SK-N-SH (cell line): ENCODE results near the gene SH3PXD2A. TPM values are rescaled to one million over a fixed set of nuclear protein-coding genes. Genes with fewer than 3 reads are reported as not detected.

Experiments
- CTCF ChIA-PET: fragments of 300-600, 350-600 bp; formaldehyde crosslinking; extraction: SDS; loops from one replicate; lab custom pipeline; 2021; lab: Yijun Ruan, JAX
- POLR2A ChIA-PET: fragments of 350-600 bp; sonication (Branson Sonifier 250); formaldehyde crosslinking; extraction: SDS; loops from one replicate; lab custom pipeline; 2020; ENCODE audit warnings: antibody characterized with exemption, inconsistent platforms; lab: Yijun Ruan, JAX
- DNase-seq: peaks from one replicate; pipeline ENCODE4 v3.0.0; 2012
- H2AFZ ChIP-seq: fragments of 200-600 bp; sonication (generic); 2 replicates; pipeline ENCODE4 v1.8.1; 2016; ENCODE audit warnings: antibody characterized with exemption, mild to moderate bottlenecking, low read depth
- H3F3A ChIP-seq: fragments of 200-600 bp; sonication (generic); replicated peaks from 2 replicates; pipeline ENCODE3; 2016; ENCODE audit warnings: antibody characterized with exemption, mild to moderate bottlenecking; ENCODE audit not compliant: insufficient read depth
- H3K27ac ChIP-seq, 2 experiments: fragments of 200-500 bp in 1 of 2; fragments of 200-600 bp in 1 of 2; sonication (Bioruptor generic) in 1 of 2; sonication (generic), shearing (Covaris generic) in 1 of 2; 2 replicates each; pipeline versions ENCODE4 v1.5.1 to v1.6.1; 2014 to 2016; ENCODE audit warnings: low read depth in 2 of 2, inconsistent platforms in 1 of 2, low read length in 1 of 2, mild to moderate bottlenecking in 1 of 2, mixed read lengths in 1 of 2
- H3K27me3 ChIP-seq: fragments of 200-600 bp; sonication (generic), shearing (Covaris generic); 2 replicates; pipeline ENCODE4 v1.6.1; 2016; ENCODE audit warnings: mixed run types; ENCODE audit not compliant: insufficient read depth
- H3K36me3 ChIP-seq, 2 experiments: fragments of 200-500 bp in 1 of 2; fragments of 200-600 bp in 1 of 2; sonication (Bioruptor generic) in 1 of 2; sonication (generic) in 1 of 2; replicated peaks in 1 of 2; 2 replicates each; pipeline versions ENCODE3 to v1.5.1; 2014 to 2016; ENCODE audit warnings: low read length in 1 of 2, mild to moderate bottlenecking in 1 of 2; ENCODE audit not compliant: insufficient read depth in 2 of 2, control insufficient read depth in 1 of 2
- H3K4me1 ChIP-seq, 2 experiments: fragments of 200-500 bp in 1 of 2; fragments of 200-600 bp in 1 of 2; sonication (Bioruptor generic) in 1 of 2; sonication (generic), shearing (Covaris generic) in 1 of 2; 2 replicates each; pipeline versions ENCODE4 v1.5.1 to v1.6.1; 2014 to 2016; ENCODE audit warnings: low read depth in 1 of 2, low read length in 1 of 2, mixed run types in 1 of 2; ENCODE audit not compliant: insufficient read depth in 2 of 2, control insufficient read depth in 1 of 2
- H3K4me2 ChIP-seq: fragments of 200-600 bp; sonication (generic), shearing (Covaris generic); 2 replicates; pipeline ENCODE4 v1.6.1; 2017; ENCODE audit warnings: mixed run types
- H3K4me3 ChIP-seq, 2 experiments: fragments of 200-500 bp in 1 of 2; fragments of 200-600 bp in 1 of 2; sonication (Bioruptor generic) in 1 of 2; sonication (generic), shearing (Covaris generic) in 1 of 2; 2 replicates each; pipeline versions ENCODE4 v1.5.1 to v1.8.1; 2014 to 2016; ENCODE audit warnings: low read depth in 2 of 2, inconsistent platforms in 1 of 2, low read length in 1 of 2, mild to moderate bottlenecking in 1 of 2, mixed read lengths in 1 of 2, moderate library complexity in 1 of 2
- H3K79me2 ChIP-seq: fragments of 200-600 bp; sonication (generic); 2 replicates; pipeline ENCODE4 v1.8.1; 2017; ENCODE audit warnings: mild to moderate bottlenecking; ENCODE audit not compliant: insufficient read depth
- H3K9ac ChIP-seq: fragments of 200-600 bp; sonication (generic); 2 replicates; pipeline ENCODE4 v1.6.1; 2017; ENCODE audit warnings: mixed run types
- H3K9me2 ChIP-seq: fragments of 200-600 bp; sonication (generic); 2 replicates; pipeline ENCODE4 v1.6.1; 2017; ENCODE audit warnings: mixed run types
- H3K9me3 ChIP-seq: fragments of 200-600 bp; sonication (generic); 2 replicates; pipeline ENCODE4 v1.6.1; 2017; ENCODE audit warnings: mixed run types, mild to moderate bottlenecking, moderate library complexity
- H4K20me1 ChIP-seq: fragments of 200-600 bp; sonication (generic); 2 replicates; pipeline ENCODE4 v1.6.1; 2017; ENCODE audit warnings: mild to moderate bottlenecking, mixed run types; ENCODE audit not compliant: insufficient read depth
- CHD2 ChIP-seq: fragments of 150-350 bp; IDR thresholded peaks from 2 replicates; pipeline ENCODE4 v1.6.1; 2018; ENCODE audit warnings: low read length; ENCODE audit not compliant: partially characterized antibody
- EP300 ChIP-seq, 2 experiments: IDR thresholded peaks; 2 replicates each; pipeline versions ENCODE4 v1.4.0 to v1.6.1; 2012; ENCODE audit warnings: borderline replicate concordance in 1 of 2, low read depth in 1 of 2, low read length in 1 of 2
- EZH2phosphoT487 ChIP-seq: fragments of 200-600 bp; sonication (generic); IDR thresholded peaks from 2 replicates; pipeline ENCODE4 v1.6.1; 2017; ENCODE audit warnings: low read depth, mixed run types, mild to moderate bottlenecking, antibody characterized with exemption, moderate library complexity, borderline replicate concordance
- FOSL2 ChIP-seq: IDR thresholded peaks from 2 replicates; pipeline ENCODE4 v1.4.0; 2012; ENCODE audit warnings: low read depth, mild to moderate bottlenecking, moderate library complexity, borderline replicate concordance
- GABPA ChIP-seq: IDR thresholded peaks from 2 replicates; pipeline ENCODE4 v1.4.0; 2012; ENCODE audit warnings: low read depth, mild to moderate bottlenecking
- GATA2 ChIP-seq: sonication (generic); formaldehyde crosslinking; IDR thresholded peaks from 2 replicates; pipeline ENCODE4 v1.5.0; 2020; ENCODE audit warnings: mild to moderate bottlenecking, missing genetic modification reagents
- MEF2A ChIP-seq: IDR thresholded peaks from 2 replicates; pipeline ENCODE4 v1.4.0; 2012; ENCODE audit warnings: low read depth, borderline replicate concordance
- NFIC ChIP-seq: IDR thresholded peaks from 2 replicates; pipeline ENCODE4 v1.4.0; 2012; ENCODE audit warnings: borderline replicate concordance
- POLR2AphosphoS5 ChIP-seq: IDR thresholded peaks from 2 replicates; pipeline ENCODE4 v1.6.1; 2012; ENCODE audit warnings: low read depth, low read length
- RAD21 ChIP-seq: IDR thresholded peaks from 2 replicates; pipeline ENCODE4 v1.6.1; 2012; ENCODE audit warnings: mild to moderate bottlenecking, low read length
- RCOR1 ChIP-seq: fragments of 150-350 bp; IDR thresholded peaks from 2 replicates; pipeline ENCODE4 v1.6.1; 2017; ENCODE audit warnings: antibody characterized with exemption, low read length
- RFX5 ChIP-seq: IDR thresholded peaks from 2 replicates; pipeline ENCODE4 v1.6.1; 2012; ENCODE audit warnings: mild to moderate bottlenecking, improper control_type of control experiment, low read length
- SIN3A ChIP-seq: IDR thresholded peaks from 2 replicates; pipeline ENCODE4 v1.6.1; 2012; ENCODE audit warnings: low read depth, mild to moderate bottlenecking, low read length, moderate library complexity, borderline replicate concordance
- TAF1 ChIP-seq: IDR thresholded peaks from 2 replicates; pipeline ENCODE4 v1.6.1; 2012; ENCODE audit warnings: low read depth, mild to moderate bottlenecking, low read length, moderate library complexity, borderline replicate concordance
- TEAD4 ChIP-seq: IDR thresholded peaks from 2 replicates; pipeline ENCODE4 v1.4.0; 2012; ENCODE audit warnings: mild to moderate bottlenecking, borderline replicate concordance; ENCODE audit not compliant: insufficient read depth
- WGBS: methylation state at CpG from one replicate; pipeline ENCODE4 v1.1.6; 2017; ENCODE audit warnings: low lambda C conversion rate; 5-methylcytosine and 5-hydroxymethylcytosine counted together
- polyA plus RNA-seq, 3 experiments: library from polyadenylated mRNA; depleted of rRNA; stranded (reverse); fragments of >200 nt; gene quantifications; 2 replicates each; pipeline ENCODE4 v1.2.3, GENCODE V29; 2012
- TF ChIP-seq, protein P1 (sequence below): IDR thresholded peaks from 2 replicates; pipeline ENCODE4 v1.4.0; 2012; ENCODE audit warnings: low read depth, borderline replicate concordance
- TF ChIP-seq, protein P2 (sequence below): IDR thresholded peaks from 2 replicates; pipeline ENCODE4 v1.4.0; 2012; ENCODE audit warnings: low read depth
- TF ChIP-seq, protein P3 (sequence below): IDR thresholded peaks from 2 replicates; pipeline ENCODE4 v1.6.1; 2012; ENCODE audit warnings: mild to moderate bottlenecking, low read depth, low read length, moderate library complexity

The SH3PXD2A gene
- polyA plus RNA-seq, 1 of the 3 experiments (the other 2 are of a cell fraction): 2.5 TPM

DNA sequence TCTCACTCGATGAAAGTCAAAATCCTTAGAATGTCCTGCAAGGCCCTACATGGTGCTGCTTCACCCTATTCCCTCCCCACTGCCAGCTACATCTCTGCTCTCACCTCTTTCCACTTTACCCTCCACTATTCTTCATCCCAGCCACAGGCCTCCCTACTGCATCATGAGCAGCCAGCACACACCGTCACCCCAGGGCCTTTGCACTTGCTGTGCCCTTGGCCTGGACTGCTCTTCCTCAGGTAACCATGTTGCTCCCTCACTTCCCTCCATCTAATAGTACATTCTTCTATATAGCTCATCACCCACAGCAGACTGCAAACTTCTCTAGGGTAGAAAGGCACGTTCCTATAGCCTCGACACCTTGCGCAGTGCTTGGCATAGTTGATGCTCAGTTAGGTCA, 167.7 kb downstream of the SH3PXD2A start:
- ChIA-PET CTCF (interaction anchor here (0.7 to 6.6 kb wide), 9 partner anchors 8 to 271 kb away, joined by 3 to 129 read pairs (median 16); no protein-coding TSS in a partner anchor), POLR2A (no interaction called here)
- DNase-seq: no peak
- no peaks in the 10 kb centered on the region for H3K27me3 ChIP-seq
- no peak overlapping the region for H3K9ac ChIP-seq
- 94% methylated on average over 5 of the region's 5 CpGs for WGBS
- H3K4me2 ChIP-seq: no peak overlapping the region
- no peaks in the 10 kb centered on the region for H3K9me3 ChIP-seq
- H3K79me2 ChIP-seq: no peaks in the 10 kb centered on the region
- H3K36me3 ChIP-seq: no peaks in the 10 kb centered on the region
- no peaks in the 10 kb centered on the region for H3K9me2 ChIP-seq
- peaks cover 0 to 4% of the 10 kb centered on the region in 2 experiments; a peak in 1 of 4 replicates for H3K4me1 ChIP-seq
- H4K20me1 ChIP-seq: no peaks in the 10 kb centered on the region
- no peak overlapping the region for H2AFZ ChIP-seq
- H3K4me3 ChIP-seq: no peak overlapping the region
- TF ChIP-seq, protein P1, sequence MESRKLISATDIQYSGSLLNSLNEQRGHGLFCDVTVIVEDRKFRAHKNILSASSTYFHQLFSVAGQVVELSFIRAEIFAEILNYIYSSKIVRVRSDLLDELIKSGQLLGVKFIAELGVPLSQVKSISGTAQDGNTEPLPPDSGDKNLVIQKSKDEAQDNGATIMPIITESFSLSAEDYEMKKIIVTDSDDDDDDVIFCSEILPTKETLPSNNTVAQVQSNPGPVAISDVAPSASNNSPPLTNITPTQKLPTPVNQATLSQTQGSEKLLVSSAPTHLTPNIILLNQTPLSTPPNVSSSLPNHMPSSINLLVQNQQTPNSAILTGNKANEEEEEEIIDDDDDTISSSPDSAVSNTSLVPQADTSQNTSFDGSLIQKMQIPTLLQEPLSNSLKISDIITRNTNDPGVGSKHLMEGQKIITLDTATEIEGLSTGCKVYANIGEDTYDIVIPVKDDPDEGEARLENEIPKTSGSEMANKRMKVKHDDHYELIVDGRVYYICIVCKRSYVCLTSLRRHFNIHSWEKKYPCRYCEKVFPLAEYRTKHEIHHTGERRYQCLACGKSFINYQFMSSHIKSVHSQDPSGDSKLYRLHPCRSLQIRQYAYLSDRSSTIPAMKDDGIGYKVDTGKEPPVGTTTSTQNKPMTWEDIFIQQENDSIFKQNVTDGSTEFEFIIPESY: no peak
- TF ChIP-seq RFX5 (no peak), TEAD4 (no peak), EZH2phosphoT487 (no peak), RCOR1 (no peak), GABPA (no peak), MEF2A (no peak), TAF1 (no peak), EP300 (IDR thresholded peaks at IDR 0.05; ENCODE audit: borderline replicate concordance in 1 of 2, low read depth in 1 of 2, low read length in 1 of 2) (no peak), FOSL2 (no peak), POLR2AphosphoS5 (no peak), CHD2 (no peak), GATA2 (CRISPR knock-in tag) (no peak), SIN3A (no peak), NFIC (no peak), RAD21 (no peak)
- TF ChIP-seq, protein P2, sequence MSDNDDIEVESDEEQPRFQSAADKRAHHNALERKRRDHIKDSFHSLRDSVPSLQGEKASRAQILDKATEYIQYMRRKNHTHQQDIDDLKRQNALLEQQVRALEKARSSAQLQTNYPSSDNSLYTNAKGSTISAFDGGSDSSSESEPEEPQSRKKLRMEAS: no peak
- TF ChIP-seq, protein P3, sequence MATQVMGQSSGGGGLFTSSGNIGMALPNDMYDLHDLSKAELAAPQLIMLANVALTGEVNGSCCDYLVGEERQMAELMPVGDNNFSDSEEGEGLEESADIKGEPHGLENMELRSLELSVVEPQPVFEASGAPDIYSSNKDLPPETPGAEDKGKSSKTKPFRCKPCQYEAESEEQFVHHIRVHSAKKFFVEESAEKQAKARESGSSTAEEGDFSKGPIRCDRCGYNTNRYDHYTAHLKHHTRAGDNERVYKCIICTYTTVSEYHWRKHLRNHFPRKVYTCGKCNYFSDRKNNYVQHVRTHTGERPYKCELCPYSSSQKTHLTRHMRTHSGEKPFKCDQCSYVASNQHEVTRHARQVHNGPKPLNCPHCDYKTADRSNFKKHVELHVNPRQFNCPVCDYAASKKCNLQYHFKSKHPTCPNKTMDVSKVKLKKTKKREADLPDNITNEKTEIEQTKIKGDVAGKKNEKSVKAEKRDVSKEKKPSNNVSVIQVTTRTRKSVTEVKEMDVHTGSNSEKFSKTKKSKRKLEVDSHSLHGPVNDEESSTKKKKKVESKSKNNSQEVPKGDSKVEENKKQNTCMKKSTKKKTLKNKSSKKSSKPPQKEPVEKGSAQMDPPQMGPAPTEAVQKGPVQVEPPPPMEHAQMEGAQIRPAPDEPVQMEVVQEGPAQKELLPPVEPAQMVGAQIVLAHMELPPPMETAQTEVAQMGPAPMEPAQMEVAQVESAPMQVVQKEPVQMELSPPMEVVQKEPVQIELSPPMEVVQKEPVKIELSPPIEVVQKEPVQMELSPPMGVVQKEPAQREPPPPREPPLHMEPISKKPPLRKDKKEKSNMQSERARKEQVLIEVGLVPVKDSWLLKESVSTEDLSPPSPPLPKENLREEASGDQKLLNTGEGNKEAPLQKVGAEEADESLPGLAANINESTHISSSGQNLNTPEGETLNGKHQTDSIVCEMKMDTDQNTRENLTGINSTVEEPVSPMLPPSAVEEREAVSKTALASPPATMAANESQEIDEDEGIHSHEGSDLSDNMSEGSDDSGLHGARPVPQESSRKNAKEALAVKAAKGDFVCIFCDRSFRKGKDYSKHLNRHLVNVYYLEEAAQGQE: no peak
- H3F3A ChIP-seq: no peaks in the 10 kb centered on the region
- H3K27ac ChIP-seq: no peak overlapping the region
